Transverse colon (tissue), 3 donors: Measurements from ENCODE around the gene RASGRP1.

ENCODE experiments used
- POLR2A ChIP-seq: fragments of 450-650 bp; IDR thresholded peaks from one replicate; pipeline ENCODE4 v1.6.1; 2016; ENCODE audit warnings: antibody characterized with exemption, mild to moderate bottlenecking, moderate library complexity
- TF ChIP-seq, protein P1 (sequence below), 5 experiments: fragments of 200-600 bp in 3 of 5; fragments of 450-650 bp in 2 of 5; sonication (generic) in 3 of 5; IDR thresholded peaks; 1 replicate in 2 of 5; 2 replicates in 3 of 5; pipeline ENCODE4 v1.5.1; 2016 to 2017; ENCODE audit warnings: antibody characterized with exemption in 5 of 5, inconsistent platforms in 3 of 5, mild to moderate bottlenecking in 2 of 5, moderate library complexity in 1 of 5

DNA sequence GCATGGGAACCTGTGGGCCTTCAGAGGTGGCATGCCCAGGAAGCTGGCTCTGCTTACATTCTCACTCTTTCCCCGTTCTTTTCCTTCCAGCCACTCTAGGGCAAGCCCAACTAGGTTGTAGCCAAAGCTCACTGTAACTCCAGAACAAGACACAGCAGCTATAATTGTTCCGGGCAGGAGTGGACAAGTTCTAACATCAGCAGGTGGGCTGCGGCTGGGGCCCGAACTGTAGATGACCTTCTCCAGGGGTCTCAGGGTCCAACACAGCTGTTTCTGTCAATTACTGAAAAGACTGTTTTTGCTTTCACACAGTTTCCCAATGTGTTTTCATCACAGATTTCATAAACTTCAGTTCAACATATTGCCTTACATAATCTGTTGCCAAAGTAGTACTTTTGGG is 11.5 kb downstream of the RASGRP1 start:
- TF ChIP-seq POLR2A: no peak
- TF ChIP-seq, protein P1, sequence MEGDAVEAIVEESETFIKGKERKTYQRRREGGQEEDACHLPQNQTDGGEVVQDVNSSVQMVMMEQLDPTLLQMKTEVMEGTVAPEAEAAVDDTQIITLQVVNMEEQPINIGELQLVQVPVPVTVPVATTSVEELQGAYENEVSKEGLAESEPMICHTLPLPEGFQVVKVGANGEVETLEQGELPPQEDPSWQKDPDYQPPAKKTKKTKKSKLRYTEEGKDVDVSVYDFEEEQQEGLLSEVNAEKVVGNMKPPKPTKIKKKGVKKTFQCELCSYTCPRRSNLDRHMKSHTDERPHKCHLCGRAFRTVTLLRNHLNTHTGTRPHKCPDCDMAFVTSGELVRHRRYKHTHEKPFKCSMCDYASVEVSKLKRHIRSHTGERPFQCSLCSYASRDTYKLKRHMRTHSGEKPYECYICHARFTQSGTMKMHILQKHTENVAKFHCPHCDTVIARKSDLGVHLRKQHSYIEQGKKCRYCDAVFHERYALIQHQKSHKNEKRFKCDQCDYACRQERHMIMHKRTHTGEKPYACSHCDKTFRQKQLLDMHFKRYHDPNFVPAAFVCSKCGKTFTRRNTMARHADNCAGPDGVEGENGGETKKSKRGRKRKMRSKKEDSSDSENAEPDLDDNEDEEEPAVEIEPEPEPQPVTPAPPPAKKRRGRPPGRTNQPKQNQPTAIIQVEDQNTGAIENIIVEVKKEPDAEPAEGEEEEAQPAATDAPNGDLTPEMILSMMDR (IDR thresholded peaks at IDR 0.05): no peak
